ENCODE results near the gene GFPT1.

Gene GFPT1

DNA sequence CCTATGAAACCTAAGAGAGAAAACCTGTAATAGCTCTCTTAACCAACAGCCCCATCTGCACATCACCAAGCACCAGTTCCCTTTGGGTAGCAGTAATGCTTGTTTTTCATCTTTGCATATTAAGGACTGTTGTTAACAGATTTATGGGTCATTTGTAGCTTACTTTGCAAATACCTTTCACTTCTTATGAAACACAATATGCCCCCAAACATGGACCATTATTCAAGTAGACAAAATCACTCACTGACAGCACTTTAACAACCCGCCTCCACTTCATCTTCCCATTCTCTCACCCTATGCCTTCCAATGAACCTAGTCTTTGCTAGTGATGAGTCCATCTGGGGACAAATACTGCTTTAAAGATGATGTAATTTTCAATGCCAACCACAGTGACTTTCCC, 64.4 kb downstream of the GFPT1 start:
- H3K36me3 ChIP-seq (ENCODE audit: insufficient read depth, low read length): peaks cover 13% of the 10 kb centered on the region; the same call in 1 of the 2 replicates

DNA sequence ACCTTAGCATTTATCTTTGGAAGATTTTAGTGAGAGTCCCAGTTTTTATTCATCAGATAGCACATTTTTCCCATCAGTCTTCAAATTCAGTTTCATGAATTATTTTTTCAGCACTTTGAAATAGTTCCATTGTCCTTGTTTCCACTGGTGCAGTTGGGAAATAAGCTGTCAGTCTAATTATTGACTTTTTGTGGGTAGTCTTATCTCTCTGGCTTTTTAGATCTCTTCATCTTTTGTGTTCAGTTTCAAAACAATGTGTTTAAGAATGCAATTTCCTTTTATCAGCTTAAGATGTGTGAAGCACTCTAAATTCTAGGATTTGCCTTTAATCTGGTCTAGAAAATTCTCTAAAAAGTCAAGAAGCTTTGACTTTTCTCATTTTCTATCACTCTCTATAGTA, 70.5 kb downstream of the GFPT1 start:
- H3K4me1 ChIP-seq (ENCODE audit: insufficient read depth, low read length): no peaks in the 10 kb centered on the region
- H3K9ac ChIP-seq (ENCODE audit: low read depth, low read length): no peak overlapping the region
- peaks cover 5% of the 10 kb centered on the region; the same call in 1 of the 2 replicates for H3K36me3 ChIP-seq (ENCODE audit: insufficient read depth, low read length)
- peaks cover 2% of the 10 kb centered on the region for H3K9me3 ChIP-seq (ENCODE audit: control insufficient read depth, insufficient read depth, low read length)

More for the DNA sequence above, 64.4 kb downstream of the GFPT1 start:
- Histone ChIP-seq H3K9ac (ENCODE audit: low read depth, low read length) (no peak overlapping the region), H3K9me3 (ENCODE audit: control insufficient read depth, insufficient read depth, low read length) (no peaks in the 10 kb centered on the region), H3K4me1 (ENCODE audit: insufficient read depth, low read length) (no peaks in the 10 kb centered on the region)

DNA sequence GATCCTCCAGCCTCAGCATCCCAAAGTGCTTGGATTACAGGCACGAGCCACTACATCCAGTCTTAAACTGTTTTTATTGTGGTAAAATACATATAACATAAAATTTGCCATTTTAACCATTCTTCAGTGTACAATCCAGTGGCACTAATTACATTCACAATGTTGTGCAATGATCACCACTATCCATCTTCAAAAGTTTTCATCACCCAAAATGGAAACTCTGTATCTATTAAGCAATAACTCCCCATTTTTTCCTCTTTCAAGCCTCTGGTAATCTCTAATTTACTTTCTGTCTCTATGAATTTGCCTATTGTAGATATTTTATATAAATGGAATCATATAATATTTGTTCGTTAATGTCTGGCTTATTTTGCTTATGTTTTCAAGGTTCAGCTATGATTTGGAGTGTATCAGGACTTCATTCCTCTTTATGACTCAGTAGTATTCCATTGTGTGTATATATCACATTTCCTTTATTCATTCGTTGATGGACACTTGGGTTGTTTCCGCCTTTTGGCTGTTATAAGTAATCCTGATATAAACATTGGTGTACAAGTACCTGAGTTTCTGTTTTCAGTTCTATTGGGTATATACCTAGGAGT, 71.8 kb downstream of the GFPT1 start:
- H3K9me3 ChIP-seq (ENCODE audit: control insufficient read depth, insufficient read depth, low read length): peaks cover 2% of the 10 kb centered on the region
- H3K9ac ChIP-seq (ENCODE audit: low read depth, low read length): no peak overlapping the region
- no peaks in the 10 kb centered on the region for H3K4me1 ChIP-seq (ENCODE audit: insufficient read depth, low read length)
- peaks cover 5% of the 10 kb centered on the region; the same call in 1 of the 2 replicates for H3K36me3 ChIP-seq (ENCODE audit: insufficient read depth, low read length)

DNA sequence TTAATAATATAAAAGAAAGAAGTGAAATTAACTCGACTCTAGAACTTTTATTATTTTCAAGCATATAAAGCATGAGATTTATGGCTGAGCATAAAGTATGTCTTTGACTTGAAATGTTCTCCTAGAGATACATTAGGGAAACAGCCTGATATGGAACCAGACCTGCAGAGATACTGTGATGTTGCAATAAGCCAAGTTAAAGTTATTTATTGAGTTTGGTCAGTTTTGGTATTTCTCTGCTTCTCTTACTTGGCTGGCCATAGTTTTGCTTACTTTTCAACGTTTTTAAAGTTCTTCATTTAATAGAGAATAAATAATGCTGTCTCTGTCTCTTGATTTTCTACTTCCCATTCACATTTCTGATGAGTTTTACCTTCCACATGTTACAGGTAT, 76.0 kb downstream of the GFPT1 start:
- 0 out of 2 replicates have a peak, but pooled peaks cover 4% of the 10 kb centered on the region for H3K4me1 ChIP-seq (ENCODE audit: insufficient read depth, low read length)
- H3K9me3 ChIP-seq (ENCODE audit: control insufficient read depth, insufficient read depth, low read length): peaks cover 2% of the 10 kb centered on the region
- no peak overlapping the region for H3K9ac ChIP-seq (ENCODE audit: low read depth, low read length)
- H3K36me3 ChIP-seq (ENCODE audit: insufficient read depth, low read length): peaks cover 3% of the 10 kb centered on the region; the same call in 1 of the 2 replicates

DNA sequence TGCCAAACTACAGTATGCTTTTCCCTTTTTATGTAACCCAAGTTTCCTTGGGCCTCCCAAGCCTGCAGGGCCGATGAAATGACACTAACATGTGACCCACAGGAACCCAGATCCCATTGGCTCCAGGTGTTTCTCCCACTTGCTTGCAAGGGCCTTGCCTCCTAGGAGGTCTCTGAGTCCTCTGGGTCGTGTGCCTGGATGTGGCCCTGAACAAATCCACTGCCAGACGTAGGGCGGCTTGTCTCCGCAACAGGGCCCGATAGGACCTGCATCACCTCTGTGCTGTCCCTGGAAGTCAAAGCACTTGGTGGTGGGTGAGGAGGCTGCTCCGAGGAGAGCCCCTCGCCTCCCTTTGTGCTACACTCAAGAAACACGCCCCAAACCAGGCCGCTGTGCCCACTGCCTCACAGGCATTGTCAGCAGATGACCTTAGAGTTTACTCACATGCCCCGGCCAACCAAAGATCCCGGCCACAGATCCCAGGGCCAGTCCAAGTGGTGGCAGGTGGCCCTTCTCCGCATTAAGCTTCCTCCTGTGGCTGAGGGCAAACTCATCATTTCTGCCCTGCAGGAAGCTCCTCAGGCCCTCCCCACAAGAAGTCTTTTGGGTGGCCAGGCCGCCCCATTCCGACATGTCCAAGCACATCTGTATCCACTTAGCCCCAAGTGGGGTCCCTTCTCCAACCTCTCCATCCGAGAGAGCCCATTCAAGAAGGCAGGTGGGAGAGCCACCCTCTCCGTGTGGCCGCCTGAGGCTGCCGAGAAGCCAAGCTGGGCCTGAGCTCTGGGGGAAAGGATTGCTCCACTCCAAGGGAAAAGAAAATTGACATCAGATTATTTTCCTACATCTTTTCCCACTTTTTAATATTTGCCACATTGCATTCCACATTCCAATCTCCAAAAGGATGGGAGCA, 76.7 kb downstream of the GFPT1 start:
- Histone ChIP-seq H3K9me3 (ENCODE audit: control insufficient read depth, insufficient read depth, low read length) (peaks cover 2% of the 10 kb centered on the region), H3K4me1 (ENCODE audit: insufficient read depth, low read length) (0 out of 2 replicates have a peak, but pooled peaks cover 4% of the 10 kb centered on the region), H3K36me3 (ENCODE audit: insufficient read depth, low read length) (peaks cover 3% of the 10 kb centered on the region; the same call in 1 of the 2 replicates), H3K9ac (ENCODE audit: low read depth, low read length) (no peak overlapping the region)

DNA sequence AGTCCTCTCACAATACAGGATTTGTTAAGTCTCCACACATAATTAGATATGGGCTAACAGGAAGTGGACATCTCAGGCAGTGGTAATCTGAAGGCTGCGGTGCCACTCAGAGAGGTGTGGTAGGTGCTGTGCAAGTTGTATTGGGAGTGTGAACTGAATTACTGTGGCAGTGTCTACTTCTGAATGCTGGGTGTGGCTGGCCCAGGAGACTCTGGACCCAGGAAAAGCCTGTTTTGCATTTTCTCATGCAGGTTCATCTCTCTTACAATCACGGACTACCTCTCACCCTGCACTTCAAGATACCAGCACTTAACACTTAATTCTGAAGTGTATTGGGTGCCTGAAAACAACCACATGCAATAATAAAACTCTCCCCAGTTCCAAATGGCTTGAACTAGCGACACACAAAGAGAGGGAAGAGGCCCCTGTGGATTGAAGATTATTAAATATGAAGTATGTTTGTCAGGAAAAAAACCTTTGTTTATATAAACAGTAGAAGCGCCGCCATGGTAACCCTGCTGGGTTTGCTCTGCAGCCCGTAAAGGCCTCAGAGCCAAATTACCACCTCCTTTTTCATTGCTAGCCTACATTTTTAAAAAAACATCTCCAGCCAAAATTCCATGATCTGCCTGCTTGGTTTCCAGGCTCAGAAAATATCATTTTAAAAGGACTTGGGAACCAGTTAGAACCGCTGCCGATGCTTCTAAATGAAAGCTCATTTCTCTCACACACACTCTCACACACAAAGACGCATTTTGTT, 77.5 kb downstream of the GFPT1 start:
- 0 out of 2 replicates have a peak, but pooled peaks cover 4% of the 10 kb centered on the region for H3K4me1 ChIP-seq (ENCODE audit: insufficient read depth, low read length)
- H3K9me3 ChIP-seq (ENCODE audit: control insufficient read depth, insufficient read depth, low read length): peaks cover 2% of the 10 kb centered on the region
- H3K36me3 ChIP-seq (ENCODE audit: insufficient read depth, low read length): peaks cover 3% of the 10 kb centered on the region; the same call in 1 of the 2 replicates
- H3K9ac ChIP-seq (ENCODE audit: low read depth, low read length): no peak overlapping the region

DNA sequence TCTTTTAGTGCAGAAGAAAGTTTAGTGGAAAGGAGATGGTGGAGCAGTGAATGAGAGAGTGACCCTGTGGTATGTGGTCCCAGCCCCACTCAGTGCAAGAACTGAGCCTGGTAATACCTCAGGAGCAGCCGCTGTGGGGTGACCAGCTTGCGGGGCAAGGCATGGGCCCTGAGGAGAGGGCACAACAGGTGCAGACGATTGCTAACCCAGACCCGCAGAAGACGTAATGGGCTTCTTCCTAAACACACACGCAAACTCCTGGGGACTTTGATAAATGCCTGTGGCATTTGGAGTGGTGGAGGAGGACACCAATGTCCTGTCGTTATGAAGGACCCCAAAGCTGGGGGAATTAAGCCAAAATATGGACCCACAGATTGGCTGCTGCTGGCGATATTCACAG, 78.7 kb downstream of the GFPT1 start:
- H3K9ac ChIP-seq (ENCODE audit: low read depth, low read length): no peak overlapping the region
- peaks cover 3% of the 10 kb centered on the region; the same call in 1 of the 2 replicates for H3K36me3 ChIP-seq (ENCODE audit: insufficient read depth, low read length)
- 0 out of 2 replicates have a peak, but pooled peaks cover 4% of the 10 kb centered on the region for H3K4me1 ChIP-seq (ENCODE audit: insufficient read depth, low read length)
- peaks cover 2% of the 10 kb centered on the region for H3K9me3 ChIP-seq (ENCODE audit: control insufficient read depth, insufficient read depth, low read length)

DNA sequence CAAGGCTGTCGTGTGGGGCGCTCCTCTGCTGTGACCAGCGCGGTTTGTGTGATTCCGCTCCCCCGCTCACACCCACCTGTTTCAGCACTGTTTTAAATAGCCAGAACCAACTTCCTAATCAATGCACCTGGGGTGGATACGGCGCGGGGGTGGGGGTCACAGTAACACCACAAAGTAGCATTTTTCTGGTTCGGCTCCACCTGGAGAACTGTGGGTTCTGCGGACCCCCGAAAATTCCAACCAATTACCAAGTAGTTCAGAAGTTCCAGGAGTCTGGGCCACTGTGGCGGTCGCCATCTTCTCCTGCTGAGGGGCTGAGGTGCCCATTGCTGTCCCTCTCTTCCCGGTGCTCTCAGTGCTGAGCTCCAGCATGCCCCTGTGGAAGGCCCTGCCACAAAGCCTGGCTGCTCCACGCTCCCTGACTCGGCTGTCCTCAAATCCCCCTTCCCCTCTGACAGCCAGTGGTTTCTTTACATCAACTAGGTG, 79.4 kb downstream of the GFPT1 start:
- Histone ChIP-seq H3K4me1 (ENCODE audit: insufficient read depth, low read length) (0 out of 2 replicates have a peak, but pooled peaks cover 4% of the 10 kb centered on the region), H3K36me3 (ENCODE audit: insufficient read depth, low read length) (peaks cover 3% of the 10 kb centered on the region; the same call in 1 of the 2 replicates), H3K9me3 (ENCODE audit: control insufficient read depth, insufficient read depth, low read length) (no peaks in the 10 kb centered on the region; the same call in none of the 2 replicates), H3K9ac (ENCODE audit: low read depth, low read length) (peak overlapping the region; percentile 64)

DNA sequence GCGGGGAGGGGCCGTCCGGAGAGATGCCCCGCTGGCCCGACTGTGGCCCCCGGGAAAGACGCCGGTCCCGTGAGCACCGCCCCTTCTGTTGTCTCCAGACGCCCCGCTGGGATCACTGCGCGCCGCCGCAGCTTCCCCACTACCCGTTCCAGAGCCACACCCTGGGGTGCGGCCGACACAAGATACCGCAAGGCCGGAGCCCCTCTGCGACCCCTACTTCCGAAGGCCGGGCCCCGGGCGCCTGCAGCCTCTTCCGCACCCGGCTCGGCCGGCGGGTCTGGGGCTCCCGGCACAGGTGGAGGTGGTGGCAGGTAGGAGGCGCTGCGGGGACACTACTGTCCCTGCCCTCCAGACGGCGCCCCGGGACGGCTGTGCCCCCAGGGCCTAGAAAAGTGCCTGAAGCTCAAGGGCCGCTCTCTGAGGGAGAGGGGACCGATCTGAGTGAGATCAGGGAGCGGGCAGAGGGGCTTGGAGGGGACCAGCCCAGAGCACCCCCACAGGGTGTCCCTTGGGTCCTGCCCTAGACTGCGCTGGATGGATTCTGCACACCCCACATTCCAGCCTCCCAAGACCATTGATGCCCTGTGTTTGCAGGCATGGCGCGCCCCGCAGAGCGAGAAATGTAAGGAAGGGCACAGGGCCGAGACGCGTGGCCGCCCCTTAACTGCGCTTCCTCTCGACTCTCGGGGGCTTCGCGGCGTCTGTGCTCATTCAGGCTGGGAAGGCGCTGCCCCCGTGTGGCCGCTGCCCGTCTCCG, 80.0 kb downstream of the GFPT1 start:
- H3K4me1 ChIP-seq (ENCODE audit: insufficient read depth, low read length): 0 out of 2 replicates have a peak, but pooled peaks cover 4% of the 10 kb centered on the region
- H3K9me3 ChIP-seq (ENCODE audit: control insufficient read depth, insufficient read depth, low read length): no peaks in the 10 kb centered on the region
- H3K9ac ChIP-seq (ENCODE audit: low read depth, low read length): peak overlapping the region; percentile 64
- peaks cover 3% of the 10 kb centered on the region; the same call in 1 of the 2 replicates for H3K36me3 ChIP-seq (ENCODE audit: insufficient read depth, low read length)

DNA sequence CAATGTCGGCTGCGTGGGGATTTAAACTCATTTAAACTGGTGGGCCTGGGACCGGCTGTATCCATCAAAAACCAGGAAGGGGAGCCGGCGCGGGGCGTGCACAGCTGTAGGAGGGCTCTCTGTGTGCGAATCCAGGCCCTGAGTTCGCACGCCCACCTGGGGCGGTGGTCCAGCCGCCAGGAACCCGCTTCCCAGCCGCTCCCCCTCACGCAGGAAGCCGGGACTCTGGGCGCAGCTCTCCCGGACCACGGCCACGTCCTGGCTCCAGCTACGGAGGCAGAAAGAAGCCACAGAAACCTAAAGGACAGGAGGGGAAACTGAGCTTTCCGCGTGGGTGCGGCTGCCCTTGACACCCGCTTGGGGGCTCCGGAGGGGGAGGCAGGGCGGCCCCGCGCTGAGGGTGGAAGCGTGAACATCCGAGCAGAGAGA, 80.6 kb downstream of the GFPT1 start:
- H3K9ac ChIP-seq (ENCODE audit: low read depth, low read length): peak overlapping the region; percentile 64; the same call in 1 of the 2 replicates
- H3K36me3 ChIP-seq (ENCODE audit: insufficient read depth, low read length): peaks cover 3% of the 10 kb centered on the region; the same call in 1 of the 2 replicates
- H3K9me3 ChIP-seq (ENCODE audit: control insufficient read depth, insufficient read depth, low read length): no peaks in the 10 kb centered on the region
- 0 out of 2 replicates have a peak, but pooled peaks cover 4% of the 10 kb centered on the region for H3K4me1 ChIP-seq (ENCODE audit: insufficient read depth, low read length)

DNA sequence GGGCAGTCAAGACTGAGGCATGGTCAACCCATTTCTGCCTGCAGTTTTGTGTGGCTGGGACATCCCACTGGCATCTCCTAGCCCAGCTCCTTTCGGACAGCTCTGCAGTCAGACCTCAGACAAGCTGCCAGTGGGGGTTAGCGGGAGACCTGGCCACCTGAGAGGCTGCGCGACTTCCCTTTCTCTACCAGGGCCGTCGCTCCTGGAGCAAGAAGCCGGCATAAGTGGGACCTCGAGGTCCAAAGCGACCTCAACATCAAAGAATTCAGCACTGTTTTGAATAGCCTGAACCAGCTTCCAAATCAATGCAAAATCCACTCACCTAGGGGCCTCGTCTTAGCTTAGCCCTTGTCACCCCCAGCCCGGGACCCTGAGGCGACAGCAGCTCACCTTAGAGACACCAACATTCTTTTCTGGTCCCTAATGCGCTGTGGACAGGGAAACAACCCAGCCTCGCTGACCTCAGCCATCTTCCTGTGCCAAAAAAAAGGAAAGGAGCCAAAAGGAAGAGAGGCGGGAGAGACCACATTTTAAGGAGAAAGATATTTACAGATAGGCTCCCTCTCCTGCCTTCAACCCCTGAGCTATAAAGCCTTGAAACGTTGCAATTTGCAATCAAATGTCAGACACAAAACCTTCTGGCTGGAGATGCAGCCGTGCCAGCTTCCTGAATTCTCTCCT, 81.2 kb downstream of the GFPT1 start:
- Histone ChIP-seq H3K36me3 (ENCODE audit: insufficient read depth, low read length) (peaks cover 3% of the 10 kb centered on the region; the same call in 1 of the 2 replicates), H3K9me3 (ENCODE audit: control insufficient read depth, insufficient read depth, low read length) (no peaks in the 10 kb centered on the region), H3K4me1 (ENCODE audit: insufficient read depth, low read length) (0 out of 2 replicates have a peak, but pooled peaks cover 4% of the 10 kb centered on the region), H3K9ac (ENCODE audit: low read depth, low read length) (peak overlapping the region; percentile 64; the same call in 1 of the 2 replicates)

DNA sequence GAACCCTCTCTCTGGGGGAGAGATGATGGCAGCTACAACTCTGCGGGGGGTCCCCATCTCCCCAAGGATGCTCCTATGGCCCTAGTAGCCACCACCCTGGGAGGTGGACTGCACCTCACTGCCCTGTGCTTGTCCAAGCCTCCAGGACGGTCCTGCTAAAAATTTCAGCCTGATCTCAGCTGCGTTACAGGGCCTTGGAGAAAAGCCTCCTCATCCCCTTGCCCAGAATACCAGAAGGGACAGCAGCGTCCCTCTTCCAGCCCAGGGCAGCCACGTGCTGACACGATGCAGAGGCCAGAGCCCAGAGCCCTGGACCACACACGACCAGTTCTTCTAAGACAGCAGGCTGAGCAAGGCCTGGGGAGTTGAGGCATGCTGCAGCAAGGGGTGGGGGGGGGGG, 81.9 kb downstream of the GFPT1 start:
- H3K9me3 ChIP-seq (ENCODE audit: control insufficient read depth, insufficient read depth, low read length): no peaks in the 10 kb centered on the region
- H3K9ac ChIP-seq (ENCODE audit: low read depth, low read length): no peak overlapping the region
- peaks cover 3% of the 10 kb centered on the region; the same call in 1 of the 2 replicates for H3K36me3 ChIP-seq (ENCODE audit: insufficient read depth, low read length)
- 0 out of 2 replicates have a peak, but pooled peaks cover 4% of the 10 kb centered on the region for H3K4me1 ChIP-seq (ENCODE audit: insufficient read depth, low read length)

DNA sequence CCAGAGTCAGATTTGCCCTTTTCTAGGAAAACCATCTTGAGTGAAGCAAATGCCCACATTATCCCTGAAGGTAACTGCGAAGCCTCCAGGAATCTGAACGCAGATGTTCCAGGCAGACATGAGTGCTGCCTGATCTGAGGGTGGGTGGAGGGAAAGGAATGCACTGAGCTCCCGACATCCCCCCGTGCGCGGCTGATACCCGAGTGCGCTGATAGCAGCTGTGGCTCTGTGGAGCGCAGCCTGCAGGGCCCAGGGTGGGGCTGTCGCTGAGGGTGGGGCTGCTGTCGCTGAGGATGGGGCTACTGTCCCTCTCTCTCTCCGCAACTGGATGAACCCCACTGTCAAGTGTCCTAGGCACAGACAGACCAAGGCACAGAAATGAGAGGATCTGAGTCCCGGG, 82.4 kb downstream of the GFPT1 start:
- H3K9ac ChIP-seq (ENCODE audit: low read depth, low read length): no peak overlapping the region
- no peaks in the 10 kb centered on the region; the same call in 1 of the 2 replicates for H3K36me3 ChIP-seq (ENCODE audit: insufficient read depth, low read length)
- 0 out of 2 replicates have a peak, but pooled peaks cover 4% of the 10 kb centered on the region for H3K4me1 ChIP-seq (ENCODE audit: insufficient read depth, low read length)
- no peaks in the 10 kb centered on the region for H3K9me3 ChIP-seq (ENCODE audit: control insufficient read depth, insufficient read depth, low read length)

Data from ES-I3 (cell line).